GM12878 (cell line): ENCODE results near the gene MOGAT1. TPM values are rescaled to one million over a fixed set of nuclear protein-coding genes. Genes with fewer than 3 reads are reported as not detected.

Source experiments
- ATAC-seq: fragments of 200-7000 bp; cut with Tn5 transposase; 3 replicates; pipeline ENCODE4 v1.9.1; 2020; ENCODE audit warnings: mild to moderate bottlenecking, moderate library complexity
- BruUV-seq: library from RNA; stranded (reverse); fragments of 400-500 nt; replicated peaks from 2 replicates; lab custom pipeline; 2021; lab: Mats Ljungman, UMichigan
- CTCF ChIA-PET: fragments of 300-600 bp; sonication (Branson Sonifier 250); formaldehyde crosslinking; extraction: SDS; loops from one replicate; lab custom pipeline; 2021; ENCODE audit warnings: inconsistent platforms; lab: Yijun Ruan, JAX
- POLR2A ChIA-PET: fragments of 350-600 bp; formaldehyde crosslinking; extraction: SDS; loops from one replicate; lab custom pipeline; 2021; ENCODE audit warnings: inconsistent platforms; lab: Charles Lee
- RAD21 ChIA-PET: fragments of 300-600 bp; sonication (Branson Sonifier 250); formaldehyde crosslinking; loops from one replicate; lab custom pipeline; 2023; ENCODE audit warnings: antibody characterized with exemption; ENCODE audit not compliant: unreplicated experiment; lab: Charles Lee
- SMC1A ChIA-PET: fragments of 300-600 bp; sonication (Branson Sonifier 250); formaldehyde crosslinking; loops from one replicate; lab custom pipeline; 2023; ENCODE audit not compliant: unreplicated experiment, uncharacterized antibody; lab: Charles Lee
- DNase-seq: peaks from one replicate; pipeline ENCODE4 v3.0.0-alpha.2; 2011; ENCODE audit warnings: low read depth, low spot score
- FAIRE-seq: peaks from 3 replicates; lab custom pipeline; 2011; peaks lifted over from hg19 to GRCh38; lab: Jason Lieb, UNC
- H2AFZ ChIP-seq: 2 replicates; pipeline ENCODE4 v1.6.0; 2011; ENCODE audit warnings: low read depth, low read length, control low read depth; ENCODE audit not compliant: control insufficient read depth
- H3K27ac ChIP-seq: 2 replicates; pipeline ENCODE4 v1.5.1; 2011; ENCODE audit warnings: control low read depth; ENCODE audit not compliant: control insufficient read depth, insufficient read depth
- H3K27me3 ChIP-seq, 2 experiments: replicated peaks in 1 of 2; 2 replicates each; pipeline versions ENCODE4 v1.6.0 to v1.6.1; 2011; ENCODE audit warnings: low read length in 1 of 2; ENCODE audit not compliant: control insufficient read depth in 2 of 2, insufficient read depth in 2 of 2
- H3K36me3 ChIP-seq, 2 experiments: 2 replicates each; pipeline ENCODE4 v1.5.1; 2011; ENCODE audit warnings: low read length in 1 of 2; ENCODE audit not compliant: control insufficient read depth in 2 of 2, insufficient read depth in 2 of 2
- H3K4me1 ChIP-seq: 2 replicates; pipeline ENCODE4 v1.6.1; 2011; ENCODE audit warnings: mild to moderate bottlenecking, low read length, moderate library complexity, mixed read lengths; ENCODE audit not compliant: control insufficient read depth, insufficient read depth
- H3K4me2 ChIP-seq: 2 replicates; pipeline ENCODE4 v1.6.0; 2011; ENCODE audit warnings: control low read depth; ENCODE audit not compliant: control insufficient read depth, insufficient read depth
- H3K4me3 ChIP-seq: fragments of 200-600 bp; sonication (generic); 2 replicates; pipeline ENCODE4 v1.5.1; 2016
- H3K79me2 ChIP-seq: 2 replicates; pipeline ENCODE4 v1.6.0; 2011; ENCODE audit warnings: low read length; ENCODE audit not compliant: control insufficient read depth, insufficient read depth
- H3K9ac ChIP-seq: 2 replicates; pipeline ENCODE4 v1.8.0; 2011; ENCODE audit warnings: low read length, control low read depth, mixed read lengths; ENCODE audit not compliant: control insufficient read depth, insufficient read depth
- H3K9me3 ChIP-seq: replicated peaks from 3 replicates; pipeline ENCODE4 v1.5.1; 2011; ENCODE audit warnings: mild to moderate bottlenecking, low read length; ENCODE audit not compliant: control insufficient read depth, insufficient read depth
- H4K20me1 ChIP-seq: 2 replicates; pipeline ENCODE4 v1.6.0; 2011; ENCODE audit not compliant: control insufficient read depth, insufficient read depth
- CHD1 ChIP-seq: IDR thresholded peaks from 2 replicates; pipeline ENCODE4 v1.6.1; 2012; ENCODE audit warnings: low read depth, low read length, improper control_type of control experiment
- POU2F2 ChIP-seq: IDR thresholded peaks from 3 replicates; pipeline ENCODE4 v1.6.1; 2011; ENCODE audit warnings: low read depth, mild to moderate bottlenecking, low read length, borderline replicate concordance
- WGBS: methylation state at CpG from one replicate; pipeline ENCODE4 v1.1.6; 2016; ENCODE audit warnings: low lambda C conversion rate; ENCODE audit not compliant: insufficient replicate concordance, insufficient coverage; ENCODE audit errors: missing lambda C conversion rate; 5-methylcytosine and 5-hydroxymethylcytosine counted together
- in situ Hi-C: fragments of 300-500 bp; cut with MboI; formaldehyde crosslinking; loops from 9 replicates; pipeline ENCODE4 v1.14.3; 2018; ENCODE audit warnings: mixed read lengths
- intact Hi-C: fragments of 100-400 bp; cut with micrococcal nuclease; formaldehyde crosslinking; loops from one replicate; pipeline ENCODE4 v1.14.2; 2022; ENCODE audit not compliant: unreplicated experiment
- polyA plus RNA-seq, 11 experiments: library from polyadenylated mRNA; depleted of rRNA in 4 of 11; unstranded in 6 of 11; stranded (reverse) in 5 of 11; fragments of >200 nt; fragmentation: Nextera tagmentation in 4 of 11; fragmentation: Illumina TruSeq in 1 of 11; extraction: Ambion mirVana in 4 of 11; extraction: Trizol in 1 of 11; gene quantifications; 1 replicate in 1 of 11; 2 replicates in 10 of 11; pipeline versions ENCODE4 v1.2.1 to v1.2.3, GENCODE V29; 2011 to 2016; ENCODE audit warnings: inconsistent platforms in 2 of 11, missing spikeins in 2 of 11, low read depth in 1 of 11
- total RNA-seq, 4 experiments: library from RNA; depleted of rRNA in 3 of 4; stranded (reverse); fragments of >200 nt in 3 of 4; fragmentation: Illumina TruSeq in 1 of 4; extraction: Trizol in 1 of 4; gene quantifications; 2 replicates each; pipeline versions ENCODE4 v1.2.1 to v1.2.3, GENCODE V29; 2013 to 2021
- TF ChIP-seq, protein P1 (sequence below): fragments of 450-650 bp; IDR thresholded peaks from 2 replicates; pipeline ENCODE4 v1.6.1; 2017; ENCODE audit warnings: low read depth, mild to moderate bottlenecking, moderate library complexity

Gene MOGAT1
- total and polyA plus RNA-seq, 10 of the 15 experiments (the other 5 are each of a cell fraction or from before 2014, with no cell fraction given): not detected

DNA sequence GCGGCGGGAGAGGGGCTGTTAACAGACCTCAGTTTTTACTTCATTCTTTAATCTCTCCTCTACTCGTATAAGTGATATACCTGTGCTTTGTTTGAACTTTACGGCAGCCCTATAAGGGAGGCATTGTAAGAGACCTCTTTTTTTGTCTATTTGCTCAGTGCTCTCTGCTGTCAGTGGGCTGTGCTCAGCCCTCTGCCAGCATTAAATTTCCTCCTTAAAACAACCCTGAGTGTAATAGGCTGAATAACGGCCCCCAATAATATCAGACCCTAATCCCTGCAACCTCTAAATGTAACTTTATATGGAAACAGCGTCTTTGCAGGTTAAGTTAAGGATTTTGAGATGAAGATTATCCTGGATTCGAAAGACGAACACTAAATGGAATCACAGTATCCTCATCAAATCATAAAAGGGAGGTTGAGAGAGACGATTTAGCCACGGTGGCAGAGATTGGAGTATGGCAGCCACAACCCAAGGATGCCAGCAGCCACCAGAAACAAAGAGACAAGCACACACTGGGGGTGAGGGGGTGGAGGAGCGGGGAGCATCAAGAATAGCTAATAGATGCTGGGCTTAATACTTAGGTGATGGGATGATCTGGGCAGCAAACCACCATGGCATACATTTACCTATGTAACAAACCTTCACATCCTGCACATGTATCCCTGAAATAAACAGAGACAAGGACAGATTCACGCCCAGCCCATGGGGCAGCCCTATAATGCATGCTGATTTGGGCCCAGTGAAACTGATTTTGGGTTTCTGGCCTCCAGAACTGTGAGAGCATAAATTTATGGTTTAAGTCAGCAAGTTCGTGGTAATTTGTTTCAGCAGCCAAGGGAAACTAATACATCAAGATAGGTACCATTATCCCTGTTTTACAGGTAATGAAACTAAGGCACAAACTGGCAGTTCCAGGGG, 14.7 kb upstream of the MOGAT1 start (continued):
- TF ChIP-seq, protein P1, sequence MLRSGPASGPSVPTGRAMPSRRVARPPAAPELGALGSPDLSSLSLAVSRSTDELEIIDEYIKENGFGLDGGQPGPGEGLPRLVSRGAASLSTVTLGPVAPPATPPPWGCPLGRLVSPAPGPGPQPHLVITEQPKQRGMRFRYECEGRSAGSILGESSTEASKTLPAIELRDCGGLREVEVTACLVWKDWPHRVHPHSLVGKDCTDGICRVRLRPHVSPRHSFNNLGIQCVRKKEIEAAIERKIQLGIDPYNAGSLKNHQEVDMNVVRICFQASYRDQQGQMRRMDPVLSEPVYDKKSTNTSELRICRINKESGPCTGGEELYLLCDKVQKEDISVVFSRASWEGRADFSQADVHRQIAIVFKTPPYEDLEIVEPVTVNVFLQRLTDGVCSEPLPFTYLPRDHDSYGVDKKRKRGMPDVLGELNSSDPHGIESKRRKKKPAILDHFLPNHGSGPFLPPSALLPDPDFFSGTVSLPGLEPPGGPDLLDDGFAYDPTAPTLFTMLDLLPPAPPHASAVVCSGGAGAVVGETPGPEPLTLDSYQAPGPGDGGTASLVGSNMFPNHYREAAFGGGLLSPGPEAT: no peak
- TF ChIP-seq POU2F2: no peak

DNA sequence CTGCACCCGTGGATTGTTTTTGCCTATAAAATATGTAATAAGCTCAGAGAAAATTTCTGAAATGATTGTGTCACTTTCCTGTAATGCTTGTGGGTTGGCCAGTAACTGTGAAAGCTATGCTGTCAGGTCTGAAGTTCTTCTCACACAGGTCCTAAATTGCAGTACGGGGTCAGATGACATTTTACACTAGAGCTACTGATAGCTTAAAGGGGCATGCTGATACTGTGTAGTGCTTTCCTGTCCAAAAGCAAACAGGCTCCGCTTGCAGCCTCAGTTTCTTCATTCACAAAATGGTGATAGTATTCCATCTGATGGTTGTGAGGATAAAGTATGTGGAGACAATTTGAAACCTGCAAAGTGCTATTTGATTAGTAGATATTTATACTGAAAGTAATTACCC, 8.0 kb upstream of the MOGAT1 start:
- no peak for DNase-seq
- Histone ChIP-seq H2AFZ (no peak overlapping the region), H3K4me2 (no peak overlapping the region), H3K27me3 (no peaks in the 10 kb centered on the region), H3K36me3 (no peaks in the 10 kb centered on the region), H3K4me3 (no peak overlapping the region), H3K9me3 (no peaks in the 10 kb centered on the region), H3K27ac (no peak overlapping the region), H3K79me2 (no peaks in the 10 kb centered on the region), H3K9ac (no peak overlapping the region), H4K20me1 (no peaks in the 10 kb centered on the region), H3K4me1 (no peaks in the 10 kb centered on the region)
- no peak for FAIRE-seq
- CTCF ChIA-PET: interaction anchor here (0.6 kb wide), 1 partner anchor 220 kb away, joined by 3 read pairs; no protein-coding TSS in a partner anchor
- no peak; the same call in 2 of the 3 replicates for ATAC-seq
- POLR2A ChIA-PET: no interaction called here
- no TSS peak for BruUV-seq
- in situ Hi-C loops (no loop called here), intact Hi-C loops (no loop called here)
- SMC1A ChIA-PET: interaction anchor here (0.7 to 1.1 kb wide), 2 partner anchors 9 to 14 kb away, joined by 3 read pairs; no protein-coding TSS in a partner anchor
- RAD21 ChIA-PET: no interaction called here
- no peak for TF ChIP-seq CHD1
- WGBS: 59% methylated on average over 3 of the region's 3 CpGs
